Upper lobe of left lung (tissue), 6 donors: ENCODE measurements around the gene F11. TPM values are rescaled to one million over a fixed set of nuclear protein-coding genes. Genes with fewer than 3 reads are reported as not detected.
"Not testable (repeated sequence)": the region's sequence is repeated elsewhere in the genome, so short reads cannot be mapped to it uniquely, and the experiment has no call there.

Experiments
- ATAC-seq, 2 donors: fragments of 200-7000 bp; cut with Tn5 transposase; one replicate each; pipeline ENCODE4 v1.9.1; 2022; ENCODE audit warnings: mild to moderate bottlenecking in 2 of 2, moderate library complexity in 2 of 2; ENCODE audit not compliant: low FRiP score in 2 of 2
- DNase-seq, 2 donors: peaks; one replicate each; pipeline ENCODE4 v3.0.0-alpha.2; 2019 to 2020
- H3K27ac ChIP-seq, 4 donors: fragments of 200-600 bp; sonication (generic); one replicate each; pipeline ENCODE4 v1.5.1; 2016 to 2019
- H3K27me3 ChIP-seq, 4 donors: fragments of 200-600 bp; sonication (generic); one replicate each; pipeline ENCODE4 v1.5.1; 2017 to 2019
- H3K36me3 ChIP-seq, 4 donors: fragments of 200-600 bp; sonication (generic); one replicate each; pipeline ENCODE4 v1.5.1; 2016 to 2019
- H3K4me1 ChIP-seq, 4 donors: fragments of 200-600 bp; sonication (generic); one replicate each; pipeline ENCODE4 v1.5.1; 2018 to 2019
- H3K4me3 ChIP-seq, 4 donors: fragments of 200-600 bp; sonication (generic); one replicate each; pipeline ENCODE4 v1.5.1; 2017 to 2019; ENCODE audit warnings: mild to moderate bottlenecking in 2 of 4, moderate library complexity in 1 of 4
- H3K9me3 ChIP-seq, 4 donors: fragments of 200-600 bp; sonication (generic); one replicate each; pipeline ENCODE4 v1.5.1; 2018 to 2019
- EP300 ChIP-seq, 4 donors: sonication (generic); formaldehyde crosslinking; IDR thresholded peaks; one replicate each; pipeline ENCODE4 v1.5.1; 2017; ENCODE audit warnings: antibody characterized with exemption in 4 of 4, control low read depth in 2 of 4
- POLR2A ChIP-seq, 4 donors: fragments of 450-650 bp; IDR thresholded peaks; one replicate each; pipeline ENCODE4 v1.5.1; 2016 to 2017; ENCODE audit warnings: antibody characterized with exemption in 4 of 4, mild to moderate bottlenecking in 2 of 4
- POLR2AphosphoS5 ChIP-seq, 2 donors: sonication (generic); formaldehyde crosslinking; IDR thresholded peaks; one replicate each; pipeline ENCODE4 v1.5.1; 2017; ENCODE audit warnings: antibody characterized with exemption in 2 of 2
- WGBS, 2 donors: methylation state at CpG; one replicate each; pipeline ENCODE4 v1.1.5; 2017 to 2018; 5-methylcytosine and 5-hydroxymethylcytosine counted together
- total RNA-seq, 6 donors: library from RNA; depleted of rRNA in 4 of 6; stranded (reverse); fragments of >200 nt in 4 of 6; gene quantifications; one replicate each; pipeline versions ENCODE4 v1.1.0 to v1.2.1, GENCODE V29; 2016 to 2021
- TF ChIP-seq, protein P1 (sequence below), 6 experiments: fragments of 450-650 bp in 4 of 6; fragments of 200-600 bp in 2 of 6; sonication (generic) in 2 of 6; IDR thresholded peaks; one replicate each; pipeline ENCODE4 v1.5.1; 2016 to 2019; ENCODE audit warnings: antibody characterized with exemption in 6 of 6
- donor health status: DM: no; HTN: no; CAD: no; lungs with moderate emphysema.
- donor health status: DM: no; HTN: yes; CAD: no; lungs with severe emphysema.

Gene F11
- total RNA-seq, 6 donors from 2014 or later: 5.6 to 39.8 (median 7.3) TPM

DNA sequence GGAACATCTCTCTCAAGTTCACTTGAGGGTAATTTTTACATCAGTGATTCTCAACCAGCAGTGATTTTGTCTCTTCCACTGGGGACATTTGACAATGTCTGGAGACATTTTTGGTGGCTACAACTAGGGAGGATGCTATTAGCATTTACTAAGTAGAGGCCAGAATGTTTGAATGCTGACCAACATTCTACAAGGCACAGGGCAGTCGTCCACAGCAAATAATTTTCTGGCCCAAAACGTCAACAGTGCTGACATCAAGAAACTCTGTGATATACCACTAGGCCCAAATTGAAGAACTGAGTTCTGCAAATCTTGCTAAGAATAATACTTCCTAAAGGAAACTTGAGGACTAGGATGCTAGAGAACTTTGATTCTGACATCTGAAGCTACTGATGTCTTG lies 31.6 kb upstream of the F11 start:
- no peak for DNase-seq
- TF ChIP-seq EP300 (IDR thresholded peaks at IDR 0.05): no peak
- TF ChIP-seq POLR2AphosphoS5 (IDR thresholded peaks at IDR 0.05): no peak
- TF ChIP-seq, protein P1, sequence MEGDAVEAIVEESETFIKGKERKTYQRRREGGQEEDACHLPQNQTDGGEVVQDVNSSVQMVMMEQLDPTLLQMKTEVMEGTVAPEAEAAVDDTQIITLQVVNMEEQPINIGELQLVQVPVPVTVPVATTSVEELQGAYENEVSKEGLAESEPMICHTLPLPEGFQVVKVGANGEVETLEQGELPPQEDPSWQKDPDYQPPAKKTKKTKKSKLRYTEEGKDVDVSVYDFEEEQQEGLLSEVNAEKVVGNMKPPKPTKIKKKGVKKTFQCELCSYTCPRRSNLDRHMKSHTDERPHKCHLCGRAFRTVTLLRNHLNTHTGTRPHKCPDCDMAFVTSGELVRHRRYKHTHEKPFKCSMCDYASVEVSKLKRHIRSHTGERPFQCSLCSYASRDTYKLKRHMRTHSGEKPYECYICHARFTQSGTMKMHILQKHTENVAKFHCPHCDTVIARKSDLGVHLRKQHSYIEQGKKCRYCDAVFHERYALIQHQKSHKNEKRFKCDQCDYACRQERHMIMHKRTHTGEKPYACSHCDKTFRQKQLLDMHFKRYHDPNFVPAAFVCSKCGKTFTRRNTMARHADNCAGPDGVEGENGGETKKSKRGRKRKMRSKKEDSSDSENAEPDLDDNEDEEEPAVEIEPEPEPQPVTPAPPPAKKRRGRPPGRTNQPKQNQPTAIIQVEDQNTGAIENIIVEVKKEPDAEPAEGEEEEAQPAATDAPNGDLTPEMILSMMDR (IDR thresholded peaks at IDR 0.05): no peak
- TF ChIP-seq POLR2A (IDR thresholded peaks at IDR 0.05): no peak
- H3K27me3 ChIP-seq: no peaks in the 10 kb centered on the region
- no peak for ATAC-seq
- no peaks in the 10 kb centered on the region for H3K9me3 ChIP-seq
- WGBS, 2 donors: 48 to 54% methylated on average over 2 of the region's 2 CpGs
- no peak overlapping the region for H3K27ac ChIP-seq
- H3K4me3 ChIP-seq: no peak overlapping the region
- H3K36me3 ChIP-seq: no peaks in the 10 kb centered on the region
- H3K4me1 ChIP-seq: no peaks in the 10 kb centered on the region

- Histone ChIP-seq H3K27me3 (no peaks in the 10 kb centered on the region), H3K4me3 (no peak overlapping the region), H3K27ac (no peak overlapping the region), H3K36me3 (no peaks in the 10 kb centered on the region), H3K4me1 (no peaks in the 10 kb centered on the region), H3K9me3 (no peaks in the 10 kb centered on the region)
- 86 to 90% methylated on average over 4 of the region's 4 CpGs for WGBS, 2 donors
- TF ChIP-seq, protein P1 (IDR thresholded peaks at IDR 0.05): no peak
- no peak for TF ChIP-seq POLR2AphosphoS5 (IDR thresholded peaks at IDR 0.05)
- TF ChIP-seq EP300 (IDR thresholded peaks at IDR 0.05): no peak
- no peak for TF ChIP-seq POLR2A (IDR thresholded peaks at IDR 0.05)
- no peak for DNase-seq
- ATAC-seq: no peak
Measured at GRCh38 chr4:186236126-186236525, 29.9 kb upstream of the F11 start.

GRCh38 chr4:186240452-186240847 lies 25.5 kb upstream of the F11 start:
- H3K36me3 ChIP-seq: no peaks in the 10 kb centered on the region
- WGBS, 2 donors: 92 to 94% methylated on average over 7 of the region's 7 CpGs
- H3K27ac ChIP-seq: no peak overlapping the region

GRCh38 chr4:186240848-186241491 lies 25.0 kb upstream of the F11 start:
- H3K4me3 ChIP-seq: no peak overlapping the region
- H3K9me3 ChIP-seq: no peaks in the 10 kb centered on the region
- TF ChIP-seq EP300 (IDR thresholded peaks at IDR 0.05): no peak
- no peak for TF ChIP-seq POLR2A (IDR thresholded peaks at IDR 0.05)
- TF ChIP-seq POLR2AphosphoS5 (IDR thresholded peaks at IDR 0.05): no peak
- TF ChIP-seq, protein P1 (IDR thresholded peaks at IDR 0.05): no peak
- H3K36me3 ChIP-seq: no peaks in the 10 kb centered on the region
- H3K27me3 ChIP-seq: no peaks in the 10 kb centered on the region
- no peak for ATAC-seq
- DNase-seq: no peak
- WGBS, 2 donors: 83 to 86% methylated on average over 5 to 7 of the region's 7 CpGs
- no peak overlapping the region for H3K27ac ChIP-seq
- no peaks in the 10 kb centered on the region for H3K4me1 ChIP-seq

More at GRCh38 chr4:186240452-186240847, 25.5 kb upstream of the F11 start:
- no peaks in the 10 kb centered on the region for H3K27me3 ChIP-seq
- H3K9me3 ChIP-seq: no peaks in the 10 kb centered on the region
- no peak for TF ChIP-seq POLR2AphosphoS5 (IDR thresholded peaks at IDR 0.05)
- no peak for TF ChIP-seq EP300 (IDR thresholded peaks at IDR 0.05)
- TF ChIP-seq POLR2A (IDR thresholded peaks at IDR 0.05): no peak
- TF ChIP-seq, protein P1 (IDR thresholded peaks at IDR 0.05): no peak
- H3K4me3 ChIP-seq: no peak overlapping the region
- no peaks in the 10 kb centered on the region for H3K4me1 ChIP-seq
- DNase-seq: no peak
- ATAC-seq: no peak

DNA sequence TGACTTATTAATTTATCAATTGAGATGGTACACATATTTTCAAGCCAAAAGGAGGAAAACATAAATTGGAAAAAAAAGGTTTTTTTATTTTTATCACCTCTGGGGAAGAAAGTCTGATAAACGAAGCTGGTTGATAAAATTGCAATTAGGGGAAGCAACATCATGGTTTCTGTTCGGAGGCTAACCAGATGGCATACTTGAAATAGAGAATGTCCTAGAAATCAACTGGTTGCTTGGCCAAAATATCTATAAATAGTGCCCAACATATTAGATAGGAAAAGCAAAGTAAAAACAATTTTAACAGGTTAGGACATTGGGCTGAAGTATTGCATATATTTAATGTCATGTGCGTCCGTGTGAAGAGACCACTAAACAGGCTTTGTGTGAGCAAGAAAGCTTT lies 24.4 kb upstream of the F11 start:
- H3K27ac ChIP-seq: no peak overlapping the region
- TF ChIP-seq POLR2A (IDR thresholded peaks at IDR 0.05) (no peak), EP300 (IDR thresholded peaks at IDR 0.05) (no peak), POLR2AphosphoS5 (IDR thresholded peaks at IDR 0.05) (no peak)
- TF ChIP-seq, protein P1 (IDR thresholded peaks at IDR 0.05): no peak
- 89 to 92% methylated on average over 4 of the region's 4 CpGs for WGBS, 2 donors
- no peaks in the 10 kb centered on the region for H3K36me3 ChIP-seq
- ATAC-seq (no peak), DNase-seq (no peak)
- no peaks in the 10 kb centered on the region for H3K27me3 ChIP-seq
- no peak overlapping the region for H3K4me3 ChIP-seq
- H3K9me3 ChIP-seq: no peaks in the 10 kb centered on the region
- H3K4me1 ChIP-seq: no peaks in the 10 kb centered on the region

- WGBS, 2 donors: 87 to 93% methylated on average over 10 of the region's 10 CpGs
- not testable (repeated sequence) for H3K27ac ChIP-seq, H3K4me3 ChIP-seq, H3K4me1 ChIP-seq, H3K27me3 ChIP-seq, H3K36me3 ChIP-seq, DNase-seq, H3K9me3 ChIP-seq, ATAC-seq
Measured at GRCh38 chr4:186242031-186242430, 24.0 kb upstream of the F11 start.
